Nucleus accumbens (tissue), 56 donors: Measurements from ENCODE around the gene SDK1.

Experiments
- DNase-seq, 56 donors: peaks; one replicate each; lab custom pipeline; 2025; lab: John Stamatoyannopoulos, UW

Gene SDK1

GRCh38 chr7:4267341-4268039 lies 966.4 kb downstream of the SDK1 start:
- no peak for DNase-seq

GRCh38 chr7:4268040-4268965 lies 967.3 kb downstream of the SDK1 start:
- DNase-seq: no peak

GRCh38 chr7:4269086-4269485 lies 968.0 kb downstream of the SDK1 start:
- no peak for DNase-seq

- DNase-seq: no peak
These were observed 968.7 kb downstream of the SDK1 start for GRCh38 chr7:4269746-4270145.

- DNase-seq: no peak
These were observed 969.2 kb downstream of the SDK1 start for GRCh38 chr7:4270268-4270667.

- no peak for DNase-seq
These were observed 970.1 kb downstream of the SDK1 start for GRCh38 chr7:4270941-4271715.

GRCh38 chr7:4271716-4272015 lies 970.6 kb downstream of the SDK1 start:
- no peak for DNase-seq

GRCh38 chr7:4272141-4272540 lies 971.1 kb downstream of the SDK1 start:
- DNase-seq: no peak

GRCh38 chr7:4273566-4274230 lies 972.6 kb downstream of the SDK1 start:
- no peak for DNase-seq

GRCh38 chr7:4274286-4274685 lies 973.2 kb downstream of the SDK1 start:
- no peak for DNase-seq

- no peak for DNase-seq
These were observed 976.9 kb downstream of the SDK1 start for GRCh38 chr7:4277936-4278335.

GRCh38 chr7:4279216-4279615 lies 978.2 kb downstream of the SDK1 start:
- no peak for DNase-seq

GRCh38 chr7:4281231-4281993 lies 980.4 kb downstream of the SDK1 start:
- no peak for DNase-seq

GRCh38 chr7:4282434-4283223 lies 981.6 kb downstream of the SDK1 start:
- no peak for DNase-seq

- DNase-seq: no peak
These were observed 985.3 kb downstream of the SDK1 start for GRCh38 chr7:4286351-4286750.

- no peak for DNase-seq
These were observed 987.8 kb downstream of the SDK1 start for GRCh38 chr7:4288791-4289394.

GRCh38 chr7:4297165-4297917 lies 996.3 kb downstream of the SDK1 start:
- no peak for DNase-seq

- DNase-seq: no peak
These were observed 996.8 kb downstream of the SDK1 start for GRCh38 chr7:4297918-4298219.
